ENCODE measurements around the gene HMCN2.

The HMCN2 gene

GRCh38 chr9:130329061-130329460 is 63.5 kb downstream of the HMCN2 start:
- WGBS: 75% methylated on average over 2 of the region's 2 CpGs
- no peak overlapping the region for H3K4me3 ChIP-seq (ENCODE audit: insufficient read depth in 1 of 2, low read depth in 1 of 2, low read length in 2 of 2)
- H2AFZ ChIP-seq (ENCODE audit: low read depth, low read length): no peak overlapping the region
- H3K79me1 ChIP-seq (replicated peaks; ENCODE audit: low read length, poor library complexity, severe bottlenecking): no peaks in the 10 kb centered on the region
- no peaks in the 10 kb centered on the region for H3K9me3 ChIP-seq (ENCODE audit: control insufficient read depth, low read length)
- H2BK12ac ChIP-seq (ENCODE audit: low read length in 2 of 2): no peak overlapping the region
- H2BK15ac ChIP-seq (ENCODE audit: low read depth, poor library complexity, severe bottlenecking): no peak overlapping the region
- no peak overlapping the region for H3K9ac ChIP-seq (ENCODE audit: low read length)
- no peak overlapping the region for H2AK5ac ChIP-seq (ENCODE audit: low read length, severe bottlenecking)
- no peak overlapping the region for H4K8ac ChIP-seq (ENCODE audit: low read length)
- peaks cover 20% of the 10 kb centered on the region for H3K4me1 ChIP-seq (ENCODE audit: control insufficient read depth, insufficient read depth, low read depth, low read length)
- H3K23ac ChIP-seq (ENCODE audit: low read length in 2 of 2): no peak overlapping the region
- no peak overlapping the region for H2BK5ac ChIP-seq (ENCODE audit: low read depth, low read length, poor library complexity, severe bottlenecking)
- H3K27me3 ChIP-seq (ENCODE audit: control insufficient read depth in 1 of 2, insufficient read depth in 1 of 2, low read length in 2 of 2): peaks cover 86 to 92% of the 10 kb centered on the region in 2 experiments
- H3K4ac ChIP-seq (ENCODE audit: low read depth in 1 of 2, low read length in 2 of 2): no peak overlapping the region
- H4K91ac ChIP-seq (ENCODE audit: low read length): no peak overlapping the region
- no peaks in the 10 kb centered on the region for H3K36me3 ChIP-seq (ENCODE audit: control insufficient read depth in 1 of 2, insufficient read depth in 2 of 2, low read depth in 1 of 2, low read length in 2 of 2)
- no peak overlapping the region for H2BK120ac ChIP-seq (ENCODE audit: low read depth, low read length)
- H3K4me2 ChIP-seq (ENCODE audit: low read length, poor library complexity, severe bottlenecking): no peak overlapping the region
- H3K27ac ChIP-seq (ENCODE audit: low read length, poor library complexity, severe bottlenecking): no peak overlapping the region
- H3K18ac ChIP-seq (ENCODE audit: low read depth in 1 of 2, low read length in 2 of 2): no peak overlapping the region
- DNase-seq: no peak
- H3K14ac ChIP-seq (ENCODE audit: low read length in 2 of 2): no peak overlapping the region

- Histone ChIP-seq H3K27ac (ENCODE audit: low read length, poor library complexity, severe bottlenecking) (no peak overlapping the region), H2AK5ac (ENCODE audit: low read length, severe bottlenecking) (no peak overlapping the region)
- WGBS: 84% methylated on average over 20 of the region's 20 CpGs
Measured at GRCh38 chr9:130330202-130330862, 64.8 kb downstream of the HMCN2 start.

GRCh38 chr9:130331061-130331460 is 65.5 kb downstream of the HMCN2 start:
- H3K9me3 ChIP-seq (ENCODE audit: control insufficient read depth, low read length): no peaks in the 10 kb centered on the region
- no peak overlapping the region for H3K18ac ChIP-seq (ENCODE audit: low read depth in 1 of 2, low read length in 2 of 2)
- H3K27ac ChIP-seq (ENCODE audit: low read length, poor library complexity, severe bottlenecking): no peak overlapping the region
- 94% methylated on average over 14 of the region's 14 CpGs for WGBS
- no peak overlapping the region for H2AFZ ChIP-seq (ENCODE audit: low read depth, low read length)
- peak overlapping the region; percentile 70 for H3K9ac ChIP-seq (ENCODE audit: low read length)
- peaks cover 92 to 93% of the 10 kb centered on the region in 2 experiments for H3K27me3 ChIP-seq (ENCODE audit: control insufficient read depth in 1 of 2, insufficient read depth in 1 of 2, low read length in 2 of 2)
- H3K4me1 ChIP-seq (ENCODE audit: control insufficient read depth, insufficient read depth, low read depth, low read length): peaks cover 20% of the 10 kb centered on the region
- H2BK15ac ChIP-seq (ENCODE audit: low read depth, poor library complexity, severe bottlenecking): no peak overlapping the region
- H3K4ac ChIP-seq (ENCODE audit: low read depth in 1 of 2, low read length in 2 of 2): no peak overlapping the region
- H3K14ac ChIP-seq (ENCODE audit: low read length in 2 of 2): no peak overlapping the region
- H3K79me1 ChIP-seq (replicated peaks; ENCODE audit: low read length, poor library complexity, severe bottlenecking): no peaks in the 10 kb centered on the region
- no peaks in the 10 kb centered on the region for H3K36me3 ChIP-seq (ENCODE audit: control insufficient read depth in 1 of 2, insufficient read depth in 2 of 2, low read depth in 1 of 2, low read length in 2 of 2)
- H3K4me2 ChIP-seq (ENCODE audit: low read length, poor library complexity, severe bottlenecking): no peak overlapping the region
- no peak overlapping the region for H2BK120ac ChIP-seq (ENCODE audit: low read depth, low read length)
- no peak overlapping the region for H4K8ac ChIP-seq (ENCODE audit: low read length)
- no peak overlapping the region for H4K91ac ChIP-seq (ENCODE audit: low read length)
- H3K23ac ChIP-seq (ENCODE audit: low read length in 2 of 2): no peak overlapping the region
- H3K4me3 ChIP-seq (ENCODE audit: insufficient read depth in 1 of 2, low read depth in 1 of 2, low read length in 2 of 2): no peak overlapping the region
- no peak overlapping the region for H2AK5ac ChIP-seq (ENCODE audit: low read length, severe bottlenecking)
- H2BK12ac ChIP-seq (ENCODE audit: low read length in 2 of 2): no peak overlapping the region
- H2BK5ac ChIP-seq (ENCODE audit: low read depth, low read length, poor library complexity, severe bottlenecking): no peak overlapping the region
- DNase-seq: no peak

More at GRCh38 chr9:130330202-130330862, 64.8 kb downstream of the HMCN2 start:
- Histone ChIP-seq H2AFZ (ENCODE audit: low read depth, low read length) (no peak overlapping the region), H2BK15ac (ENCODE audit: low read depth, poor library complexity, severe bottlenecking) (no peak overlapping the region), H2BK12ac (ENCODE audit: low read length in 2 of 2) (no peak overlapping the region), H4K8ac (ENCODE audit: low read length) (no peak overlapping the region), H3K36me3 (ENCODE audit: control insufficient read depth in 1 of 2, insufficient read depth in 2 of 2, low read depth in 1 of 2, low read length in 2 of 2) (no peaks in the 10 kb centered on the region), H3K14ac (ENCODE audit: low read length in 2 of 2) (peak overlapping the region in 1 of 2 experiments; percentile 14), H3K4me1 (ENCODE audit: control insufficient read depth, insufficient read depth, low read depth, low read length) (peaks cover 20% of the 10 kb centered on the region), H3K9ac (ENCODE audit: low read length) (no peak overlapping the region), H3K4me3 (ENCODE audit: insufficient read depth in 1 of 2, low read depth in 1 of 2, low read length in 2 of 2) (no peak overlapping the region), H3K18ac (ENCODE audit: low read depth in 1 of 2, low read length in 2 of 2) (no peak overlapping the region), H3K9me3 (ENCODE audit: control insufficient read depth, low read length) (no peaks in the 10 kb centered on the region), H2BK5ac (ENCODE audit: low read depth, low read length, poor library complexity, severe bottlenecking) (no peak overlapping the region), H3K27me3 (ENCODE audit: control insufficient read depth in 1 of 2, insufficient read depth in 1 of 2, low read length in 2 of 2) (peaks cover 93% of the 10 kb centered on the region in 2 experiments), H3K23ac (ENCODE audit: low read length in 2 of 2) (no peak overlapping the region), H3K79me1 (replicated peaks; ENCODE audit: low read length, poor library complexity, severe bottlenecking) (no peaks in the 10 kb centered on the region), H2BK120ac (ENCODE audit: low read depth, low read length) (no peak overlapping the region), H3K4ac (ENCODE audit: low read depth in 1 of 2, low read length in 2 of 2) (no peak overlapping the region), H4K91ac (ENCODE audit: low read length) (no peak overlapping the region), H3K4me2 (ENCODE audit: low read length, poor library complexity, severe bottlenecking) (no peak overlapping the region)
- no peak for DNase-seq

DNA sequence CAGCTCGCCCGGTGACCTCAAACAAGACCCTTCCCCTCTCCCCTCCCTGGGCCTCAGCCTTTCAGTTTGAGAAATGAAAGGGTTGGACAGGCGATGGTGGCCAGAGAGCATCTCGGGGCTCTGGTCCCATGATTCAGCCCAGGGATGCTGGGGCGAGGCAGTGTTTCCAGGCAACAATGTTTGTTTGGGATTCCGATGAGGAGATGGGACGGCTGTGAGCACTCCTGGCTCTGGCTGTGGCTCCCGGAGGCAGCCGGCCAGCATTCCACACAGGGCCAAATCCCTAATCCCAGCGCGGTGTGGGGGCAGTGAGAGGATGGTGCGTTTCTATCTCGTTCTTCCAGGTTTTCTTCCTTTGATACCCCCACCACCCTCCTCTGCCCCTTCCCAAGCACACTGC is 66.0 kb downstream of the HMCN2 start:
- Histone ChIP-seq H3K9me3 (ENCODE audit: control insufficient read depth, low read length) (no peaks in the 10 kb centered on the region), H2BK12ac (ENCODE audit: low read length in 2 of 2) (peak overlapping the region in 1 of 2 experiments; percentile 31), H3K4ac (ENCODE audit: low read depth in 1 of 2, low read length in 2 of 2) (no peak overlapping the region), H2BK5ac (ENCODE audit: low read depth, low read length, poor library complexity, severe bottlenecking) (no peak overlapping the region), H2BK120ac (ENCODE audit: low read depth, low read length) (no peak overlapping the region), H2AFZ (ENCODE audit: low read depth, low read length) (no peak overlapping the region), H3K14ac (ENCODE audit: low read length in 2 of 2) (no peak overlapping the region), H3K4me3 (ENCODE audit: insufficient read depth in 1 of 2, low read depth in 1 of 2, low read length in 2 of 2) (no peak overlapping the region), H3K27ac (ENCODE audit: low read length, poor library complexity, severe bottlenecking) (no peak overlapping the region), H4K91ac (ENCODE audit: low read length) (peak overlapping the region; percentile 52), H3K9ac (ENCODE audit: low read length) (peak overlapping the region; percentile 70), H2AK5ac (ENCODE audit: low read length, severe bottlenecking) (no peak overlapping the region), H3K18ac (ENCODE audit: low read depth in 1 of 2, low read length in 2 of 2) (no peak overlapping the region), H3K23ac (ENCODE audit: low read length in 2 of 2) (no peak overlapping the region), H3K79me1 (replicated peaks; ENCODE audit: low read length, poor library complexity, severe bottlenecking) (no peaks in the 10 kb centered on the region), H3K4me1 (ENCODE audit: control insufficient read depth, insufficient read depth, low read depth, low read length) (peaks cover 20% of the 10 kb centered on the region), H3K4me2 (ENCODE audit: low read length, poor library complexity, severe bottlenecking) (no peak overlapping the region), H2BK15ac (ENCODE audit: low read depth, poor library complexity, severe bottlenecking) (no peak overlapping the region), H3K36me3 (ENCODE audit: control insufficient read depth in 1 of 2, insufficient read depth in 2 of 2, low read depth in 1 of 2, low read length in 2 of 2) (no peaks in the 10 kb centered on the region), H4K8ac (ENCODE audit: low read length) (no peak overlapping the region), H3K27me3 (ENCODE audit: control insufficient read depth in 1 of 2, insufficient read depth in 1 of 2, low read length in 2 of 2) (peaks cover 91 to 93% of the 10 kb centered on the region in 2 experiments)
- WGBS: 49% methylated on average over 5 of the region's 13 CpGs
- DNase-seq: peak; percentile 81

Data from mesenchymal stem cell (in vitro differentiated cells and primary cell).